ENCODE measurements around the gene CACNG4.

Gene CACNG4

DNA sequence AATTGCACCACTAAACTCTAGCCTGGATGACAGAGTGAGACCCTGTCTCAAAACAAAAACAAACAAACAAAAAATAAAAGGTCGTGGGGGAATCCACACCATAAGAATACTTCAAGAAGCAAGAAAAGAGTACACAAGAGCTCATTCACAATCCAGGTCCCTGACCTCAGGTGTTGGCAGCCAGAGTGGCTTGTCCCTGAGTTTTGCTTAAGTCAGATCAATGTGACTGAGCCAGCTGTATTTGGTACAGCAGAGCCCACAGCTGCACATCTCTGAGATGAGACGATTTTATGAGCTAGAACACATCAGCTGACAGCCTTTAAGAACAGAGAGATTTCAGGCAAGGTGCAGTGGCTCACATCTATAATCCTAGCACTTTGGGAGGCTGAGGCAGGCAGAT lies 102.2 kb downstream of the CACNG4 start:
- DNase-seq (ENCODE audit: low read depth in 3 of 3), result no peak

GRCh38 chr17:67067571-67068482 lies 103.3 kb downstream of the CACNG4 start:
- DNase-seq (ENCODE audit: low read depth in 3 of 3), result no peak

DNA sequence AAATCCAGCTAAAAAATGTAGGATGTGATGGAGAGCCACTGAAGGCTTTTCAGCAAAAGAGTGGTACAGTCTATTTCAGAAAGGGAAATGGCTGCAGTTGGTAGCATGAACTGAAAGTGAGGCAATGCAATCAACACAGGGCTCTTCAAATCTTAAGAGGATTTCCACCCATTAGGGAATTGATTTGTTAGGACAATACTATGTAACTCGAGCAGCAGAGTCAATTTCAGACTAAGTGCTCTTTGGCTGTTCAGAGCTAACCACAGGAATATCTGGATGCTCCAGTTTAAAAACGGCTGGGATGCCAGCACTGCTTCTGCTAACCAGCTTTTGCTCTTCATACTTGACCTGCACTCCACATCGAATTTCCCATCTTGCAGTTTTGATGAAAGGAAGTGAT lies 104.5 kb downstream of the CACNG4 start:
- no peak for DNase-seq (ENCODE audit: low read depth in 3 of 3)

GRCh38 chr17:67069603-67070136 lies 105.2 kb downstream of the CACNG4 start:
- no peak for DNase-seq (ENCODE audit: low read depth in 3 of 3)

DNA sequence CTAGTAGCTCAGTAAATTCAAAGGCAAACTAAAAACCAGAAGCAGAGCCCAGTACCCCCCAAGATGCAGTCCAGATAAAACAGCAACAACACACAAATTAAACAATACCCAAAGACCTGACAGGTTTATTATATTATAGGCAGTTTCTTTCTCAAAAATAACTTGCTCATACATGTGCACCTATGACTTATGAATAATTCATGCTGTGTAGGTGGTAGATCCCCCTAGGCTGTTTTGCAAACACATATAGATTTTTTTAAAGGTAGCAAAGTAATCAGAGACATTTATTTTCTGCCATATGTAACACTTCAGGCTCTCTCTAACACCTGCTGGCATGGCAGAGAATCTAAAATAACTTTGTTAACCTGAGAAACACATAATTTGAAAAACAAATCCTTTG lies 107.1 kb downstream of the CACNG4 start:
- DNase-seq (ENCODE audit: low read depth in 3 of 3), result no peak

DNA sequence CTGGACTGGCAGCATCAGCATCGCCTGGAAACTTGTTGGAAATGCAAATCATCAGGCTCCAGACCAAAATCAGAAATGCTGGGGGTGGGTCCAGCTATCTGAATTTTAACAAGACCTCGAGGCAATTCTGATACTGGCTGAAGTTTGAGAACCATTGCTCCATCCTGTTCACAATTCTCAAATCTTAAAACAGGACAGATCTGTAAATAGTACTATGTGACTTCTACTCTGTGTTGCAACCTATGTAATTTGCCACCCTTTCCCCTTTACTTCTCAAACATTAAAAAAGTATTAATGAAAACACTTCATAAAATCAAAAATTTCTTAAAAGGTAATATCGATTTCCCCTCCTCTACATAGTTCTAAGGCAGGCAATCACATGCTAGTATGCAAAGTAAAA lies 108.4 kb downstream of the CACNG4 start:
- DNase-seq (ENCODE audit: low read depth in 3 of 3), result no peak

DNA sequence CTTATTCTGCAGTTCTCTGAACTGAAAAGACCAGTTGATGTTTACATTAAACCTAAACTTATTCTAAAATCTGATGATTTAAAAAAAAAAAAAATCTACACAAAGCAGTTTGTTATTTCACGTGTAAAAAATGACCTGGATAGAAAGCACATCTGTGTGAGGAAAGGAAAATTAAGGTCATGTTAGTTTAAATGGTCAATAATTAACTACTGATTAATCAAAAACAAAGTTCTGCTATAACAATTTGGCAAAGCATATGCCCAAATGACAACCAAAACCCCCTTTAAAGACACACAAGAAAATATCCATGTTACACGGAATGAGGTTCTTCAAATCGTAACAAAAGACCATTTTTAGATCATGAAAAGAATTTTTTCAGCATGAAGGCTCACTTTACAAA lies 110.3 kb downstream of the CACNG4 start:
- DNase-seq (ENCODE audit: low read depth in 3 of 3), result no peak

- DNase-seq (ENCODE audit: low read depth in 3 of 3), result no peak
Measured at GRCh38 chr17:67076290-67076689, 111.8 kb downstream of the CACNG4 start.

DNA sequence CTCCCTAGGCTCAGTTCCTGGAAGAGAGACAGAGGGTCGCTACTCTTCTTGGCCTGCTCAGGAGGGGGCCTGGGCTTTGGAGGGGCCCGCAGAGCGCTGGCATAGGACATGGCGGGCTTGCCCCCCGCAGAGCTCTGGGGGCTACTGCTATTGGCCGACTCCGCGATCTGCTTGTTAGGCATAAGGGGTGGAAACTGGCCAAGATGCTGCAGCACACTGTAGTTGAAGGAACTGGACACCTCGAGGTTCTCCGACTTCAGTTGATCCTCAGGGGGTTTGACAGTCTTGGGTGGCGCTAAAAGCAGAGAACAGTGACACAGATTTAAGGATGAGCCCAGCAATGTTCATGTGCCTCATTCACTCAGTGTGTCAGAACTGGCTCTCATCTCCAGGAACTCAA lies 113.8 kb downstream of the CACNG4 start:
- DNase-seq (ENCODE audit: low read depth in 3 of 3), result no peak

DNA sequence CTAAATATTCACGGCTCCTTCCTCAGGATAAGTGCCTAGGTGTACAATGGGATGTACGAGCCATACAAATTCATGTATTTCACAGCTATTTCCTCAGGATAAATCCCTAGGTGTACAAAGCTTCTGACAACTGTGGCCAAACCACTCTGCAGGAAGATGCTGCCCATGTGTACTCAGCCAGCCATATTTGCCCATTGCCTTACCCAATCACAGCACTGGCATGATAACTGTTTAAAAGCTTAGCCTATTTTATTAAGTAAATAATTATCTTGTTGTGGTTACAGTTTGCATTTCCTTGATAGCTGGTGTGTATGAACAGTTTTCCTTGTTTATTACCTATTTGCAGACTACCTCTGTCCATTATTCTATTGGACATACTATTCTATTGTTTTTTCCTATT lies 115.0 kb downstream of the CACNG4 start:
- no peak for DNase-seq (ENCODE audit: low read depth in 3 of 3)

DNA sequence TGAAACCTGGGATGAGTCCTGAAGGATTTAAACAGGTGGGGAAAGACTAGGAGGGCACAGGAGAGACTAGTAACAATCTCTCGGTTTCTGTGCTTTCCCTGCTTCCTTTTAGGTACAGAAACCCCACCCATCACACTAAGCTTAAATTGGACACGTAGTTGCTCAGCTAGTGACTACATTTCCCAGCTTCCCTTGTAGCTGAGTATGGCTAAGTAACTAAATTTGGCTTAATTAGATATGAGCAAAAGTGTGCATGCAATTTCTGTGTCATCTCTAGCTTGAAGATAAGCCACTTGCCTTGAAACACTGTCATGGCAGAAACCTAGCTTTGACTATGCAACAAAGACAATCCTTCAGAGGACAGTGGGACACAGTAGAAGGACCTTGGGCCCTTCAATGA lies 116.3 kb downstream of the CACNG4 start:
- no peak for DNase-seq (ENCODE audit: low read depth in 3 of 3)

GRCh38 chr17:67082107-67082506 lies 117.6 kb downstream of the CACNG4 start:
- no peak for DNase-seq (ENCODE audit: low read depth in 3 of 3)
